NCI-H2107 (cell line): Measurements from ENCODE around the gene GALNT6.

Experiments
- DNase-seq: peaks from one replicate; lab custom pipeline; 2025; lab: John Stamatoyannopoulos, UW

GALNT6 gene

DNA sequence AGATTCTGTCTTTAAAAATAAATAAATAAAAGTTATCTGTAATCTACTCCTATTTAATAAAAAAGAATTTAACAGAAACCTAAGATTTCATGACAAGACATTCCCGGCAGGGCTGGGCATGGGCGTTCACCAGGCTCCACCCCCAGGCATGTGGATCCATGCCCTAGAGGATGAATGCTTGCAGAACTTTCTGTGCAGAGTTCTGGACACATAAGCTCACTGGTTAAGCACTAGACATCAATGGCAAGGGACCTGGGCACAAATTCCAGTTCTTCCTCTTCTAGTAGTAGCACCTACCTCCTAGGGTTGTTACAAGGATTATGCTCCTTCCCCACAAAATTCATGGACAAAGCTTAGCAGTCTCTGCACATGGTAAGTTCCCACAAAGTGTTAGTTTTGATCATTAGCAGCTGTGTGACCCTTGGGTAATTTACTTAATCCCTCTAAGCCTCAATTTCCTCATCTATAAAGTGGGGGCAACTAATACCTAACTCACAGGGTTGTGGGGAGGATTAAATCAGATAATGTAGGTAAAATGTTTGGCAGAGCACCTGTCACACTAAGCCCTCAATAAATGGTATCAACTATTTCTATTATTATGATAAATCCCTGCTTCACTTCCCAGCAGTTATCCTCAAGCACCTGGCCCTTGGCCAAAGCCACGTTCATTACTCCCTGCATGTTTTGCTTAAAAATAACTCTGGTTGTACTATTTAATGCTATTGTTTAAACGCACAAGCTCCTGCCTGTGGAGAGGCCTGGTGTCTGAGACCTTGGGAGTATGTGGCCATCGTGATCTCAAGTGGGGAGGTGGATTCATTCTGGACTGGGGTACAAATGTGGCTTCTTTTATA is 9.8 kb downstream of the GALNT6 start:
- no peak for DNase-seq

GRCh38 chr12:51379571-51379970 is 11.6 kb downstream of the GALNT6 start:
- DNase-seq: no peak

DNA sequence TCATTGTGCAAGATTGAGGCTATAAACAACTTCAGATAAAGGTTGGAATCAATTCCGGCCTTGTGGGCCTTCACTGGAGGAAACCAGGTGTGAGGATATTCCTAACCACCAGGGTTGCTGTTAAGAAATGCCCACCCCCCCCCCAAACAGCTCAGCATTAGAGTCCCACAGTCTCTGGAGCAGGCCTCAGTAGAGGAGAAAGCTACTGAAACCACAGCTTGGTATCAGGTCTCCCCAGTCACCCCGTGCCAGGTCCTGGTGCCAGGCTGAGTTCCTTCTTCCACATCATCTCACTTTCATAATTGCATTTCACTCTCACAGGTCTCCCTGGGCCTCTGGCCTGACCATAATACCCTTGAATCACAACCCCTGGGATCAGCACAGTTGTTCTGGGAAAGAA is 12.5 kb downstream of the GALNT6 start:
- no peak for DNase-seq

- DNase-seq: peak; percentile 72
Measured at GRCh38 chr12:51377099-51377984, 13.9 kb downstream of the GALNT6 start.

- DNase-seq: no peak
Measured at GRCh38 chr12:51374856-51375255, 16.4 kb downstream of the GALNT6 start.

GRCh38 chr12:51374361-51374760 is 16.8 kb downstream of the GALNT6 start:
- no peak for DNase-seq

GRCh38 chr12:51373187-51373586 is 18.0 kb downstream of the GALNT6 start:
- DNase-seq: no peak

GRCh38 chr12:51372021-51372420 is 19.2 kb downstream of the GALNT6 start:
- no peak for DNase-seq

DNA sequence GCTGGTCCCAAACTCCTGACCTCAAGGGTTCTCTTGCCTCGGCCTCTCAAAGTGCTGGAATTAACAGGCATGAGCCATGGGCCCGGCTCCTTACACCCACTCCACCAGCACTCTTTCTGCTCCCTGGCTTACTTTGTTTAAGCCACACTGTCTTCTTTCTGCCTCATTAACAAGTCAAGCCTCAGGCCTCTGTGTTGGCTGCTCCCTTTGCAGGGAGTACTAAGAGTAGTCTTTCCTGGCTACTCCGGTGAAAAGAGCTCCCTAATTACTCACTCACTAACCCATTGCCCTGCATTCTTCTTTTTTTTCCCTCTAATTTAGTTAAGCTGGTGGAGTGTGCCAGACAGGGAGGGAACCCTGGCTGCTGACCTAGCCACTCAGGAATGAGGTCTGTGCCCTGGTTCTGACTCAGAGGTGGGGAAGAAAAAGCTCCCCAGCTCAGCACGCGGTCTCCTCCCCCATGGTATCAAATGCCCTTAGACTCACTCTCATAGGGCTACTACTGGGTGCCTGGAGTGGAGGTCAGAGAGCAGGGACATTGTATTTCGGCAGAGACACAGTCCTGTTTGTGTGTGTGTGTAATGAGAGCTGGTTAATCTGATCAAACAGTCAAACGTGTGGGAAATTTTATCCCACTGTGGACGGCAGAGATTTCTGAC is 19.8 kb downstream of the GALNT6 start:
- DNase-seq: peak; percentile 91

GRCh38 chr12:51370667-51371066 is 20.5 kb downstream of the GALNT6 start:
- no peak for DNase-seq

GRCh38 chr12:51369581-51369980 is 21.6 kb downstream of the GALNT6 start:
- DNase-seq: no peak

- DNase-seq: no peak
Measured at GRCh38 chr12:51368640-51369517, 22.3 kb downstream of the GALNT6 start.

DNA sequence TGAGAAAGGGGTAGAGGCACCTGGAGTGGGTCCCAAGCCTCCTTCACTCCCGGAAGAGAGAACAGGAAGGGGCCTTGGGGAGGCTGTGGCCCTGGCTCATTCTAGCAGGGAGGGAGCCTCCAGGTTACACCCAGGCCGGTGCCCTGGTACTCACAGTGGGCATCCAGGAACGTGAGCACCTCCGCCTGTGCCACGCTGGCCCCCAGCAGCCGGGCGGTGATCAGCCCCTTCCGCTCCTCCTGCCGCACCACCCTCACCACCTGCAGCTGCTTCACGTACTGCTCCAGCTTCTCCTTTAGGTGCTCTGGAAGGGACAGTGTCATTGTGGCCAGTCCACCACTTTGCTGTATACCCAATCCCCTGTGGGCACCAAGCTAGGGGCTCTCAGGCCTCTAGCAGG is 25.9 kb downstream of the GALNT6 start:
- no peak for DNase-seq

DNA sequence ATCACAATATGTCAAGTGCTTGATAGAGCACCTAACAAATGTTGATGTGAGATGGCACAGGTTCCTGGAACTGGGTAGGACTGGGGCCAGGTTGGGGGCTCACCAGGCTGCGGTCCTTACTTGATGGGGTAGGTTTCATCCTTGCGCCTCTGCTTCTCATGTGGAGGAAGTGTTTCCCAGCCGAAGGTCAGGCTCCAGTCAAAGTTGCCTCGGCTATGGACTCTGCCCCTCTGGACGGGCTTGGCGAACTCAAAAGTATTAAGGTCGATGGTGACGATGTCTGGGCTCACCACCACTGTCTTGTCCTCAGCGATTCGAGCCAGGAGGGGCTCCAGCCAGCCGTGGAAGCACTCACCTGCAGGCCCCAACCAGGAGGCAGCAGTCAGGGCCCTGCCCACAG is 27.2 kb downstream of the GALNT6 start:
- DNase-seq: no peak

DNA sequence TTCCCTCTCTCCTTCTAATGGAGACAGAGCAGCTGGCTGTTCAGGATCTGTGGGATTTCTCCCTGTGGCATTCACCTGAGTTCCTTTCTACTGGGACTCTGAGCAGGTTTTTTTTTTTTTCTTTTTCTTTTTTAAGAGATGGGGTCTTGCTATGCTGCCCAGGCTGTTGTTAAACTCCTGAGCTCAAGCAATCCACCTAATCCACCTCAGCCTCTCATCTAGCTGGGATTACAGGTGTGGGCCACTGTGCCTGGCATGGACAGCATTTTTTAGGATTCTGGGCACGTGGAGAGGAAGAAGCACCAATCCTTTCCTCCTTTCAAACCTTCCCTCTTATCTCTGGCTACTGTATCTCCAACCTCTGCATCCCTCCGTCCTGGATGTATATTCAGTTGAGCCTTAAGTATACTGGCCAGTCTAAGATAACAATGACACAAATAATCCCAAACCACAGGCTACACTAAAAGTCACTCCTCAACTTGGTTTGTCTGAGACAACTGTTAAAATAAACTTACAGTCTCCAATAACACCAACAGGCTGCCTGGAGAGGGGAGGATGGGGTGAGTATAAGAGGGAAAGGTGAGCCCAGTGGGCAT is 28.4 kb downstream of the GALNT6 start:
- no peak for DNase-seq

DNA sequence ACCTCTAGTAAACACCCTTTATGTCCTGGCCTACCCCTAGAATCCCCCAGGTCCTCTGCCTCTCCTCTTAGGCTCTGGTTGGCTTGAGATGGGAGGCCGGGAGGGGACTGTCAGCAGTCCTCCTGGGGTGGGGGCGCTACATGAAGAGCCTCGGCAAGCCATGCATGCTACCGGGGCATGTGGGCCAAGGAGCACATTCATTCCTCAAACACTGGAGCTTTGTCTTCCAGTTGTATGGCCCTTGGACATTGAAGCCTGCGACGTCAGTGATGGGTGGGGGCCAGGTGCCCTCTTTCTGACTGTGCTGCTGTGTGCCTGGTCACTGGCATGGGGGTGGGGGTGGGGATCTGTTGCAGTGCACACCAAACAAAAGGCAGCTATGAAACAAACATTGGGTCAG is 28.9 kb downstream of the GALNT6 start:
- DNase-seq: no peak

GRCh38 chr12:51361161-51362016 is 29.8 kb downstream of the GALNT6 start:
- no peak for DNase-seq

DNA sequence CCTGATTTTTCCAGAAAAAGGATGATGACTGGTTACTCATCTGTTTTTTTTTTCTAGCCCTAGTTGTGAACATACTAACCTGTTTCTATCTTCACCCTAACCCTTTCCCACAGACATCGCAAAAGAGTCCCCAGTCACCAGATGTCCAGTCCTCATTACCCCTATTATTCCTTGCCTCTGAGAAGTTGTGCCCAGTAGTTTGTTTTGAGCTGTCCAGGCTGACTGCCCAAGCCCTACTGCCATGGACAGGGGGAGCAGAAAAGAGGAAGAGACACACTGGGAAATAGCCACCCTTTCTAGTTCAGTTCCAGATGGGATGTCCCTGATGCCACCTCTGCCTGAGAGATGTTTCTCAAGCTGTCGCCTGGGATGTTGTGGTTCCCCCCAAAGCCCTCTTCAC is 30.9 kb downstream of the GALNT6 start:
- DNase-seq: no peak

- no peak for DNase-seq
Measured at GRCh38 chr12:51359851-51360250, 31.4 kb downstream of the GALNT6 start.

GRCh38 chr12:51358496-51358895 is 32.7 kb downstream of the GALNT6 start:
- DNase-seq: no peak
